Bronchial smooth muscle cell (primary cell): Measurements from ENCODE around the gene MTR. TPM values are rescaled to one million over a fixed set of nuclear protein-coding genes. Genes with fewer than 3 reads are reported as not detected.

Experiments used
- total RNA-seq: library from RNA; depleted of rRNA; stranded (reverse); fragments of >200 nt; gene quantifications from 2 replicates; pipeline ENCODE4 v1.2.1, GENCODE V29; 2014

Gene MTR
- total RNA-seq: 22.5 and 24.6 TPM in 2 replicates

DNA sequence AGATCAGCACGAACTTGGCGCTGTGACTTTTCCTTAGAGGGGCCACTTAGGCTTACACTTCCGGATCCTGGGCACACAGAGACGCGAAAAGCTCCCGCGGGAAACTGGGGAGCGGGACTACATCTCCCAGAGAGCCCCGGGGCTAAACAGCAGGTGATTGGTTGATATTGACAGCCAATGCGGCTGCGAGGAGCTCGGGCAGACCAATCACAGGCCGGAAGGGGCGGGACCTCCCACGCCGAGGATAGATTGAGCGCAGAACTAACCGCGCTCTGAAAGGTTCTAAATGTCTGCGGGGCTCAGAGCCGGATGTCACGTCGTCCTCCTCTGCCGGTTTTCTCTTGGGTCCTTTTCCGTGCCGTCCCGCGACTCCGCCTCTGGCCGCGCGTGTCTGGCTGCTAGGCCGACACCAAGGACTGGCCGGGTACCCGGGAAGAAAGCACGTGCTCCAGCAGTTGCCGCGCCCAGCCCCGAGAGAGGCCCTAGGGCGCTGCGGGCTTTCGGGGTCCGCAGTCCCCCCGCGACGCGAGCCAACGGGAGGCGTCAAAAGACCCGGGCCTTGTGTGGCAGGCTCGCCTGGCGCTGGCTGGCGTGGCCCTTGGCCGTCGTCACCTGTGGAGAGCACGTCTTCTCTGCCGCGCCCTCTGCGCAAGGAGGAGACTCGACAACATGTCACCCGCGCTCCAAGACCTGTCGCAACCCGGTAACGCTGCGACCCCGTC is at the start of gene MTR:
Gene MTR (plus strand): TSS at position 258 of the 722 bp plus-strand sequence. CDS start 412 bp downstream, at position 670.

Other genes starting within 250 kb of the MTR start
- 12.5 and 17.2 TPM in 2 replicates for gene HEATR1, start 190.8 kb upstream of the MTR start, total RNA-seq
- under 0.01 TPM in 1 of 2 replicates, not detected in the other for gene ACTN2, start 108.8 kb upstream of the MTR start, total RNA-seq
- not detected in 2 replicates for gene MT1HL1, start 209.1 kb downstream of the MTR start, total RNA-seq
- gene RYR2, start 246.9 kb downstream of the MTR start, total RNA-seq: not detected in 2 replicates